Right lobe of liver (tissue), 6 donors: ENCODE data around the gene YIPF7. TPM values are rescaled to one million over a fixed set of nuclear protein-coding genes. Genes with fewer than 3 reads are reported as not detected.

Experiments used
- ATAC-seq, 4 donors: fragments of 200-7000 bp; cut with Tn5 transposase; one replicate each; pipeline ENCODE4 v1.9.1; 2020; ENCODE audit warnings: mild to moderate bottlenecking in 4 of 4, moderate library complexity in 4 of 4
- DNase-seq, 3 donors: peaks; one replicate each; pipeline ENCODE4 v3.0.0-alpha.2; 2020
- H3K27ac ChIP-seq, 3 donors: fragments of 200-600 bp; one replicate each; pipeline ENCODE4 v1.8.0; 2022
- H3K27me3 ChIP-seq, 2 donors: fragments of 200-600 bp; one replicate each; pipeline ENCODE4 v1.8.0; 2022
- H3K36me3 ChIP-seq, 4 donors: fragments of 200-600 bp; sonication (generic) in 1 of 4; one replicate each; pipeline versions ENCODE4 v1.5.1 to v1.8.0; 2017 to 2022; ENCODE audit warnings: control low read depth in 1 of 4
- H3K4me1 ChIP-seq, 4 donors: fragments of 200-600 bp; sonication (generic) in 1 of 4; one replicate each; pipeline versions ENCODE4 v1.5.1 to v1.8.0; 2017 to 2022; ENCODE audit warnings: control low read depth in 1 of 4
- H3K4me3 ChIP-seq, 3 donors: fragments of 200-600 bp; one replicate each; pipeline ENCODE4 v1.8.0; 2022
- H3K9me3 ChIP-seq, 4 donors: fragments of 200-600 bp; sonication (generic) in 1 of 4; one replicate each; pipeline versions ENCODE4 v1.5.1 to v1.8.0; 2017 to 2022; ENCODE audit warnings: control low read depth in 1 of 4
- CTCF ChIP-seq, 4 donors: fragments of 200-600 bp in 3 of 4; fragments of 450-650 bp in 1 of 4; IDR thresholded peaks; one replicate each; pipeline versions ENCODE4 v1.5.1 to v1.8.0; 2016 to 2022; ENCODE audit warnings: antibody characterized with exemption in 4 of 4, mild to moderate bottlenecking in 2 of 4
- POLR2A ChIP-seq: fragments of 450-650 bp; IDR thresholded peaks from one replicate; pipeline ENCODE4 v1.6.1; 2017; ENCODE audit warnings: antibody characterized with exemption, mild to moderate bottlenecking
- WGBS: methylation state at CpG from one replicate; pipeline ENCODE4 v1.1.6; 2018; ENCODE audit warnings: low coverage, low lambda C conversion rate; ENCODE audit not compliant: insufficient coverage; ENCODE audit errors: missing lambda C conversion rate; 5-methylcytosine and 5-hydroxymethylcytosine counted together
- intact Hi-C, 2 donors: fragments of 100-400 bp; cut with DNase I; formaldehyde crosslinking; loops; one replicate each; pipeline versions ENCODE4 v1.11.2 to v1.14.1; 2022
- total RNA-seq, 6 experiments: library from RNA; depleted of rRNA in 2 of 6; stranded (reverse); fragments of >200 nt in 2 of 6; fragmentation: NEBNext Ultra II Directional in 3 of 6; extraction: Animal tissue kit (Norgen Biotek cat#: 25700) in 3 of 6; gene quantifications; one replicate each; pipeline versions ENCODE4 v1.1.0 to v1.2.4, GENCODE V29; 2016 to 2023
- donor health status: DM: no; HTN: yes; CAD: no.
- donor health status: DM: no; HTN: no; CAD: no.
- donor health status: DM: no; HTN: no; CAD: no.
- donor health status: DM: no; HTN: yes; CAD: no.
- donor health status: DM: no; HTN: yes; CAD: no.

The YIPF7 gene
- total RNA-seq, 6 experiments from 2014 or later: not detected

- DNase-seq (no peak), ATAC-seq (no peak)
- 62% methylated on average over 4 of the region's 4 CpGs for WGBS
- Histone ChIP-seq H3K4me1 (no peaks in the 10 kb centered on the region), H3K36me3 (no peaks in the 10 kb centered on the region), H3K9me3 (no peaks in the 10 kb centered on the region), H3K27ac (no peak overlapping the region), H3K4me3 (no peak overlapping the region), H3K27me3 (no peaks in the 10 kb centered on the region)
- intact Hi-C loops: no loop called here
- TF ChIP-seq POLR2A: no peak
- TF ChIP-seq CTCF (IDR thresholded peaks at IDR 0.05): no peak
Measured at GRCh38 chr4:44638091-44638490, 13.3 kb downstream of the YIPF7 start.

- no peak for DNase-seq
- Histone ChIP-seq H3K4me3 (no peak overlapping the region), H3K27ac (no peak overlapping the region), H3K9me3 (no peaks in the 10 kb centered on the region), H3K27me3 (no peaks in the 10 kb centered on the region), H3K4me1 (peaks cover 0 to 6% (median 0%) of the 10 kb centered on the region in 4 donors), H3K36me3 (no peaks in the 10 kb centered on the region)
- TF ChIP-seq CTCF (IDR thresholded peaks at IDR 0.05) (no peak), POLR2A (no peak)
- no peak for ATAC-seq
- intact Hi-C loops: no loop called here
- 57% methylated on average over 4 of the region's 8 CpGs for whole genome bisulfite sequencing
Measured at GRCh38 chr4:44632733-44633132, 18.7 kb downstream of the YIPF7 start.

- WGBS: 66% methylated on average over 4 of the region's 4 CpGs
- no peak for DNase-seq
- peaks cover 0 to 6% (median 0%) of the 10 kb centered on the region in 4 donors for H3K4me1 ChIP-seq
- H3K4me3 ChIP-seq: no peak overlapping the region
- H3K27me3 ChIP-seq: no peaks in the 10 kb centered on the region
- no peak for ATAC-seq
- H3K9me3 ChIP-seq: no peaks in the 10 kb centered on the region
- TF ChIP-seq POLR2A (no peak), CTCF (IDR thresholded peaks at IDR 0.05) (no peak)
- intact Hi-C loops: no loop called here
- no peak overlapping the region for H3K27ac ChIP-seq
- H3K36me3 ChIP-seq: no peaks in the 10 kb centered on the region
Measured at GRCh38 chr4:44632089-44632488, 19.3 kb downstream of the YIPF7 start.

GRCh38 chr4:44629280-44629866 is 22.1 kb downstream of the YIPF7 start:
- DNase-seq: no peak
- Histone ChIP-seq H3K4me3 (no peak overlapping the region), H3K9me3 (no peaks in the 10 kb centered on the region), H3K27me3 (no peaks in the 10 kb centered on the region), H3K27ac (no peak overlapping the region), H3K4me1 (peaks cover 0 to 6% (median 0%) of the 10 kb centered on the region in 4 donors), H3K36me3 (no peaks in the 10 kb centered on the region)
- ATAC-seq: peak; percentile 88 to 95 (median 90)
- intact Hi-C loops: no loop called here
- no peak for TF ChIP-seq POLR2A
- TF ChIP-seq CTCF (IDR thresholded peaks at IDR 0.05): peak; percentile 41 to 74 (median 72)
- 0% methylated on average over 2 of the region's 2 CpGs for whole genome bisulfite sequencing

GRCh38 chr4:44623676-44624075 is 27.7 kb downstream of the YIPF7 start:
- ATAC-seq (no peak), DNase-seq (no peak)
- intact Hi-C loops: no loop called here
- WGBS: 25% methylated on average over 1 of the region's 1 CpG
- Histone ChIP-seq H3K4me3 (no peak overlapping the region), H3K4me1 (no peaks in the 10 kb centered on the region), H3K36me3 (no peaks in the 10 kb centered on the region), H3K9me3 (no peaks in the 10 kb centered on the region), H3K27ac (no peak overlapping the region), H3K27me3 (no peaks in the 10 kb centered on the region)
- TF ChIP-seq CTCF (IDR thresholded peaks at IDR 0.05): no peak
- no peak for TF ChIP-seq POLR2A
